ENCODE results near the gene ZBED4.

- TF ChIP-seq CTCF (IDR thresholded peaks at IDR 0.05) = no peak
- TF ChIP-seq POLR2A (IDR thresholded peaks at IDR 0.05) = no peak
Observed at GRCh38 chr22:49928185-49928495, 74.5 kb downstream of the ZBED4 start.

All from Peyer's patch (tissue), 4 donors.